HG03108 (cell line): Measurements from ENCODE around the gene ZNF827.

Source experiments
- ATAC-seq: cut with Tn5 transposase; IDR thresholded peaks from one replicate; pipeline ENCODE4 v1.9.1; 2021; ENCODE audit warnings: moderate library complexity; ENCODE audit not compliant: unreplicated experiment

The ZNF827 gene

DNA sequence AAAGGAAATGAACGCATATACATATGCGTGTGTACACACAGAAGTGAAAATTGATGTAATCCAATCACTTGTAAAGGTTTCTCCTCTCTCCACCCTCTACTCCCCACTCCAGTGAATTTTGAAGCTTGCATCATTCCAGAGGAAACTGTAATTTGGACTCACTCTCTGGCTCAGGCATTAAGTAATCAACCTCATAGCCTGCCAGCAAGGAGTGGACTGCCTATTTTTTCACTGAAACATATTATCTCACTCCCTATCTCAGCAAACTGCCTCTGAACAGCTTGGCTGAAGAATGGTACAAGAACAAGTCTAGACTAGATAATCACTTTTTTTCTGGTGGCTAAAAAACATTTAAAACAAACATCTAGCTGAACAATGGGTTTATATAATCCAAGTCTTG is 134.5 kb downstream of the ZNF827 start:
- no peak for ATAC-seq

DNA sequence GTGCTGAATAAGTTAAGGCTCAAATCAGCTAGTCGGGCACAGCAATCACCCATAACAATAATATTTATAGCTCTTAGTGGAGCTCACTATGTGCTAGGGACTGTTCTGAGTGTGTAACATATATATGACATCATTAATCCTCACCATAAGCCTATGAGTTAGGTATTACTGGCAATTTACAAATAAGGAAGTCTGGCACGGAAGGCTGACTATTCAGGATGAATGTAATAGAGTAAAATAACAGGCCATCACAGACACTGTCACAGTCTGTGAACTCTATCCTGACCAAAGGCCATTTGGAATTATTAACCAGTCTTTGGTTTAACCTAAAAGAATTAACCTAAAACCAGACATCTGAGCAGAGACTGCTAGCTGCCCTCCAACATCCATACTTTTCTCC is 139.4 kb downstream of the ZNF827 start:
- ATAC-seq, result no peak

DNA sequence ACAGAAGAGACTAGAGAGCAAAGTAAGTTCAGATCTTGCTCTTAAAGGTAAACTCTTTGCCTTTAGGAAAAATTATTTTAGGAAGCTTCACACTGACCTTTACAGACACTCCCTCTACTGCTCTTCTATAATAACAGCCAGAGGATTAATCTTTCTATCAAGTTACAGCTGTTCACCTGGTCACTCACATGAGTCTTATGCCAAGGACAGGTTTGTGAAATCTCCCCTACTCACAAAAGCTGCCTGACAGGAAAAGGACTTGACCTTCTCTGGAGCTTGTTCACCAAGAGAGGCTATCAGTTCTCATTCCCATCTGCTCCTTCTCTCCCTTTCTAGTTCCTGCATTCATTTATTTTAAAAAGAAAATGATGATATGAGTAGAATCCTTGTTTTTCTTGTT is 141.3 kb downstream of the ZNF827 start:
- no peak for ATAC-seq

DNA sequence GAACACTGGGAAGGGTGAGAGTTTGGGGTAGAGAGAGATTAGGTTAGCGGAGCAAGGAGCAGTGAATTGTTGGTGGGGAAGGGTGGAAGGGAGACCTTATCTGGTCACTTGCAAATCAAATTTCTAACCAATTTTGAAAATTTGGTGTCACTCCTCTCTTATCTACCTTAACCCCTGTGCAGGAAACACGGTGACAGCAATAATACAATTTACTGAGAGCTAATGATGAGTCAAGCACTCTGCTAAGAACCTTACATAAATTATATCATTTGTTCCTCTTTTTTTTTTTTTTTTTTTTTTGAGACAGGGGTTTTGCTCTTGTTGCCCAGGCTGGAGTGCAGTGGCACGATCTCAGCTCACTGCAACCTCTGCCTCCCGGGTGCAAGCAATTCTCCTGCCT is 142.3 kb downstream of the ZNF827 start:
- ATAC-seq, result no peak

DNA sequence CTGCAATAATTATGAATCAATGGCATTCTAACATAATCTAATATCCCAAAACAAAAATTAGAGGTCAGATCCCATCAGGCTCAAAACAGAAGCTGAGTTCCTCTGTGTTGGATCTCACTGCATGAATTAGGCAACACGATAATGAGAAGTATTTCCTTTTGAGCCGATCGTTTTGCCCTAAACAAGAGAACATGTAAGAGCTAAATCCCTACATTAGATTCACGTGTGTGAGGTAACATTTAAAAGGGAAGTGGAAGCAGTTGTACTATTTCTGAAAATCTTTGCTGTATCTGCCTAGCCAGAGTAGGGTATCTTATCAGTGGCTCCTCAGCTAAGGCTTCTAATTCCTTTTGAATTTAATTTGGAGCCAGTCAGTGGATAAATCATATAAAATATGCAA is 143.1 kb downstream of the ZNF827 start:
- no peak for ATAC-seq

DNA sequence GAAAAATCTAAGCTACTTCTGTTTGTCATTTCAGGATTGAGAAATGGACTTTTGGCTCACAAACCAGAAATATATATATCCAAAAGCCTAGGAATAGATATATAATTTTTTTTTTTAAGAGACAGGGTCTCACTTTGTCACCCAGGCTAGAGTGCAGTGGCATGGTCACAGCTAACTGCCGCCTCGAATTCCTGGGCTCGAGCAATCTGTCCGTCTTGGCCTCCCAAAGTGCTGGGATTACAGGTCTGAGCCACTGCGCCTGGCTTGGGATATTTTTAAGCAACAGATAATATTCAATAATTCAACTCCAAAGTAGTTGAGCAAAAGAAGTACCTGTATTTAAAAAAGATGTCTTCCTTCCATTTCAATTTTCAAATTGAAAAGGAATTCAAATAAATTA is 146.2 kb downstream of the ZNF827 start:
- ATAC-seq, result no peak

DNA sequence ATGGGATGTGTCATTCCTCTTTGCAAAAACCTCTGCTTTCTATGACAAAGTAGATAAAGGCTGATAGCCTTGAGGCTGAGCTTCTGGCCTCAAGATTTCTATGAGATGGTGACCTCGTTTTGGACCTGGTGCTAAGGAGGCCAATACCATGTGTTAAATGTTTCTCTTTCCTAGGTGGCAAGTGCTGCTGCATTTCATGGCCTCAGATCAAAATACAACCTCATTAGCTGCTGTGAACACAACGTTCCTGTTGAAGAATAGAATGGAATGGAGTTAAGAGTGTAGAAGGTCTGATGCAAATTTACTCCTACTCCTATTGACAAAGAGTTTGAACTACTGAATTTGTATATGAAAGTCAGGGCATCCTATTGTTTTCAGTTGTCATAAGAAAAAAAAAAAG is 146.6 kb downstream of the ZNF827 start:
- ATAC-seq, result no peak

DNA sequence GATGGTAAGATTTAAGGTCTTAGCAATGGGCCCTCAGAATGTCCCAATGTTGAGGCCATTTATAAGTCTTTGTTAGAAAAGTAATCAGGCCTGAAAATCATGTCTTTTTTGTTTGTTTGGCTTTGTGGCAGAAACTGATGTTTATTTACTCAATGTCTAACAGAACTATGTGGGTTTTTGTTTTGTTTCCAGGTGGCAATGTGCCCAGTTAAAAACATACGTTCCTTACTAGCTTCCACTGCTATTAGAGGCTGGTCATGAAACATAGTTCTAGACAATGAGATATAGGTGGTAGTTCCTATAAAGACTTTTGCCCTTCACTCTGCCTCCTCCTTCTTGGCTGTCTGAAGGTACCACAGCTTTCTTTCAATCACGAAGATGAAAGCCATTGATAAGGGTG is 149.9 kb downstream of the ZNF827 start:
- no peak for ATAC-seq

DNA sequence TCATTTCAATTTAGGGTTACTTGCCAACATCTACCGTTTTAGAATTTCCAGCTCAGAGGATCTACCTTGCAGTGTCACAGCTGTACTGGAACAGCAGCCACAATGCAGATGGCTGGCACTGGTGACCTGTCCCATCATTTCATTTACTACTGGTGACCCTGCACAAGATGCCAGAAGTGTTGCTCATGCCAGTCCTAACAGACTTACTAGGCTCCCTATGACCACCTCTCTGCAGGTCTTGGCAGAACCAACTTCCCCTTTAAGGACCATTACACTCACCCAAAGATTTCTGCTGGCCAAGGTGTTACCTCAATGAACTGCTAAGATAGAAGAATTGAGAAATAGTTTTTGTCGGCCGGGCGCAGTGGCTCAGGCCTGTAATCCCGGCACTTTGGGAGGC is 151.8 kb downstream of the ZNF827 start:
- ATAC-seq, result no peak

DNA sequence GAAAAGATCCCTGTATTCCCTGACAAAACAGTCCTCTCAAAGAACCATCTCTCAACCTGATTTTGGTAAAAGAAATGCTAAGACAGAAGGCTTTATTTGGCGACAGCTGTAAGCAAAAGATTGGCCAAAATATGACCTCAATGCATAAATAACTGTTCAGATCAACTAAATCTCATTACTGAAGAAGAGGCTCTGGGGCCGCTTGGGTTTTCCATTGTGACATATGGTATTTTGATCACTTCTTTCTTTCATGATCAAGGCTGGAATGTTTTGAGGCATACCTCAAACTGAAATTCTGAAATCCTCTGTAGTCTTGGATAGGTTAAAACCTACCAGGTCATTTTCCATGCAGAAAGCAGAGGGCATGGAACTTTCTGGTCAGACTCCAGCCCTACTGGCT is 152.4 kb downstream of the ZNF827 start:
- ATAC-seq, result no peak

DNA sequence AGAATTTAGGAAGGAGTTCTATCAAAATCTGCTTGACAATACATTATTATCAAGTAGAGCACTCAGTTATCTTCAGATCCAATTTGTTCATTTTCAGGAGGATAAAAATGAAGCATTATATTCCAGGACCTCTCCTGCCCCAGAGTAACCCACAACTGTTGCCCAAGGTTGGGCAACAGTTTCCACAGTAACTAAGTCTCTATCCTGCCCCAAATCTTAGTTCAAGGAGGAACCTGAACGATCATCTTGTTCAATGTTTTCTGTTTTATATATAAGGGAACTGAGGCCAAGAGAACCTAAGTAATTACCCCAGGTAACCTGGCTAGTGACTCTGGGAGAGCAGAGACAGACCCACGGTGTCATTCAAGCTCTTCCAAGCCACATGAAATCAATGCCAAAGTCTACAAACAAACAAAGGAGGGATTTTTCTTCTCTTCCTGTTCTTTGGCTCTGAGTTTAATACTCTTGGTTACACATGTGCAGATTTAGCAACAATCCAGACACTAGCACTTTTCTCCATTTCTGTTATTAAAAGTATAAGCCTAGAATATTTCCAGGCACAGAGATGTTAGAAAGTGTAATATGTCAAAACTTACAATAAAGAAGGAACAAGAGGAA is 153.1 kb downstream of the ZNF827 start:
- no peak for ATAC-seq

DNA sequence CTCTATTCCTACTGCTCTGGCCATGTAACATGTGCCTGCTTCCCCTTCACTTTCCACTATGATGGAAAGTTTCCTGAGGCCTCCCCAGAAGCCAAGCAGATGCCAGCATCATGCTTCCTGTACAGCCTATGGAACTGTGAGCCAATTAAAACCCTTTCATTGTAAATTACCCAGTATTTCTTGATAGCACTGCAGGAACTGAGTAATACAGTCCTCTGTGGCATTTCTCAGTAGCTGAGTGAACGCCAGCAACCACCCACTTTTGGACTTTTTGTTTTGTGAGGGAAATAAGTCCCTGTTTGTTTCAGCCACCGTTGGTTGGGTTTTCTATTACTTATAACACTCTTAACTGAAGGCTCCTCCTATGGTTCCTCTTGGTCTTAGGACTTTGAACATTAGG is 154.6 kb downstream of the ZNF827 start:
- ATAC-seq, result no peak

DNA sequence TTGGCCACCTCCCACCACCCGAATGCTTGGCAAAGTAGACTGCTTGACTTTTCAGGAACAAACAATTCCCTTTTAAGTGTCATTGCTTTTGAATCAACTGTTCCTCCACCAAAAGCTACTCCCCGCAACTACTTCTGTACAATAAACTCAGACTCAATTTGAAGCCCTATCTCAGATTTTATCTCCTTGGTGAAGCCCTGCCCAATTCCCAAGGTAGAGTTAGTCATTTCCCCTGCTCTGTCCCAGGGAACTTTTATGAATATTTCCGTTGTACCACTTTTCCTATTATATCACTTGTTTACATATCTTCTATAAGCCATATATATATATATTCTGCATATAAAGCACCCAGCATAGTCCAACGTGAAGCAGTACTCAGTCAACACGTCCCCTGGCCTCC is 155.9 kb downstream of the ZNF827 start:
- ATAC-seq, result no peak

DNA sequence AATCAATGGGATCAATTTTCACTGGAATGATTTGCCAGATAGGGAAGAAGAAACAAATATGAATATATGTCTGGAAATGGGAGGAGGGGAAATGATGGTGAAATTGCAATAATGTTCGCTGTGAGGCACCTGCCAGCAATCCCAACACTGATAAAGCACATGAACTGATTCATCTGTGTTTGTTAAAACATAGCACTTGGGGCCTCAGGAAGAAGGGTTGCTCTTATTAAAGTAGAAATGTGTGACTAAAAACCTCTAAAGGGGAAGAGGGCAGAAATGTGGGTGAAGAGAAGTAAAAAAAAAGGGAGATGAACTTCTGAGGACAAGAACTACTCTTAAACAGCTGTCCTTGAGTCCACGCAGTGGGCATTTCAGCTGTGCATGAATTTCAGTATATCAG is 157.3 kb downstream of the ZNF827 start:
- no peak for ATAC-seq

DNA sequence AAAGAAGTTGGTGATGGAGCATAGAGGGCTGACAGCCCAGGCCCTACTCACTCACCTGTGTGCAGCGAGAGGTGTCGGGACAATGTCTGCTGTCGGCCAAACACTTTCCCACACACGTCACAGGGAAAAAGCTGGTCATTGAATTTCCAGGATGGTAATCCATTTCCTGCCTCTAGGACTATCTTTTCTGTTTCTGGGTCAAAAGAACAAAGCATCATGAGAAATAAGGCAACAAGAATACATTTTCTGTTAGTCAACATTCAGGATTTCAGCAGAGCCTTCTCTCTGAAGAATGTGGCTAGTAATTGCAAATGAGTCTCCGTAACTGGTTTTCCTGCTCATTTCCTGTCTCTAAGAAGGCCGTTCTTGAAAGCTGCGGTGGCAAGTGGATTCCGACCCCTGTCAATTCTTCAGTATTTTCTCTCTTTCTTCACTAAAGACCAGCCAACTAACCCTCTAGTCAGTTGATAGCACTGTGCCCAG is 159.3 kb downstream of the ZNF827 start:
- ATAC-seq, result no peak

DNA sequence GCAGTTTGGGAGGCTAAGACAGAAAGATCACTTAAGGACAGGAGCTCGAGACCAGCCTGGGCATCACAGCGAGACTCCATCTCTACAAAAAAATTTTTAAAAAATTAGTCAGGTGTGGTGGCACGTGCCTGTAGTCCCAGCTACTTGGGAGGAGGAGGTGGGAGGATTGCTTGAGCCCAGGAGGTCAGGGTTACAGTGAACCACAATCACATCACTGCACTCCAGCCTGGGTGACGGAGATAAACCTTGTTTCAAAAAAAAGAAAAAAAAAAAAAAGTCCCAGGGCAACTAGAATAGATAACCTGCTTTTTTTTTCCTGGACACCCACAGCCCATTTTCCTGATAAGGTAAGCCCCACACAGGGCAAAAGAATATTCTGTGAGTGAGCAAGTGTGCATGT is 162.4 kb downstream of the ZNF827 start:
- no peak for ATAC-seq

DNA sequence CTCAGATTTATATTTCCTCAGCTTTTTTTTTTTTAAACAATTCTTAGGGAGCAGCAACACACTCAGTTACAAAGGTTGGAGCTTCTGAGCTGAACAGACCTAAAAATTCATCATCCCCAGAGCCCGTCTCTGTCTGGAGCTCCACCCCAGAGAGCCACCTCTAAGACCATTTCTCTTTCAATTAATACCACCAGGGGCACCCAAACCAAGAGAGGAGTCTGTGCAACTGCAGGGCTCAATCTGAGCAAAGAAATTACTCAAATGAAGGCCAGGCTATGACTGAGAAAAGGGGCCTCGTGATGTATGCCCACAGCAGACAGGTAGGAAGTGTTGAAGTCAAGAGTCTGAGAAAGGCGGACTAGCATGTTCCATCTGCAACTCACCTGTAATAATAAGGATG is 163.2 kb downstream of the ZNF827 start:
- no peak for ATAC-seq

DNA sequence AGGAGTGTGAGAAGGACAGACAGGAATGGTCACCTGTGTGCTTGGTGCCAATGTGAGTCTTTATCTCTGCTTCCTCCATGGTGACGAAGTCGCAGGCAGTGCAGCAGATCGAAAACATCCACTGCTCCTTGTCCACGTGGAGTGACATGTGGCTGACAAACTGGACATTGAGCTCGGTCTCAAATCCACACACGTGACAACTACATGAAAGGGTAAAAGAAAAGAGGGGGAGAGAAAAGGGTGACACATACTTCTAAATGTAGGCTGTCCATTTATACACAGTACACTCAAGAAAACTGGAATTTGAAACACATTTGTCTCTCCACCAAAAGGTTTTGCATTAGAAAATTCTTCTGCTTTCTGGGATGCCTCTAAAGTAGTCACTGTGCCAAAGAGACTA is 164.2 kb downstream of the ZNF827 start:
- ATAC-seq, result no peak

DNA sequence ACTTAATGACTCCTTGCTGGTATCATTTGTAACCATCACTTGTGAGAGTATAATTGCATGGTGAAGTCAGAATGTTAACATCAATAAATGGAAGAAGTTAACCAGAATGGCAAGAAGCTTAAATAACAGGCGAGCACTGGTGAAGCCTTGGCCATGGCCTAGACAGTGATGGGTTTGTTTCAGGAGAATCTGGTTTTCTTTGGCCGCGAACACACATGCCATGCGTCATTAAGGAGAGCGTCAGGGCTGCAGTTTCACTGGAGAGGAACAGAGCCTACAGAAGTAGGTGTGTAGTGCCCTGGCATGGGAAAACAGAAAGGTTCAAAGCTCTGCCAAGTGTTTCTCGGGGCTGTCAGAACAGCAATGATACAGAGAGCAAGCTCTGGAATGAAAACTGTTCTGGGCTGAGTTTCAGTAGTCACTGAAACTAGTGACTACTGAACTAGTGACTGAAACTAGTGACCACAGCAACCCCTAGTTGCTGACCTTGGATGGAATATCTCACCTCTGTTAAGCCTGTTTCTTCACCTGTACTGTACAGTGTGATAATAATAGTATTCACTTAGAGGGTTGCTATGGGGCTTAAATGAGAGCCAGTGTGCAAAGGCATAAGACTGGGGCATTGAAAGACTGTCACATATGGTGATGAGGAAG is 164.9 kb downstream of the ZNF827 start:
- peak; percentile 76 for ATAC-seq

DNA sequence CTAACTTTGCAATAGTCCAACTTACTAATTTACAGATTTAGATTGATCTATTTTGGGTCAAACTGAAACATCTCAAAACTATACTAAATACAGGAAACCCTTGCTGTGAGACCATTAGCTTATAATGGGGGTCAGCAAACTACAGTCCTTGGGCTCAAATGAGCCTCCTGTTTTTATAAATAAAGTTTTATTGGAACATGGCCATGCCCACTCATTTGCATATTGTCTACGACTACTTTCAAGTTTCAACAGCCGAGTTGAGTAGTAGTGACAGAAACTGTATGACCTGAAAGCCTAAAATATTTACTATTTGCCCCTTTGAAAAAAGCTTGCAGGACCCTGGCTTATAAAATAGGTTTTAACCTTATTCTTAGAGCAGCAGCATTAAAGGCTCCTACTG is 166.3 kb downstream of the ZNF827 start:
- no peak for ATAC-seq

DNA sequence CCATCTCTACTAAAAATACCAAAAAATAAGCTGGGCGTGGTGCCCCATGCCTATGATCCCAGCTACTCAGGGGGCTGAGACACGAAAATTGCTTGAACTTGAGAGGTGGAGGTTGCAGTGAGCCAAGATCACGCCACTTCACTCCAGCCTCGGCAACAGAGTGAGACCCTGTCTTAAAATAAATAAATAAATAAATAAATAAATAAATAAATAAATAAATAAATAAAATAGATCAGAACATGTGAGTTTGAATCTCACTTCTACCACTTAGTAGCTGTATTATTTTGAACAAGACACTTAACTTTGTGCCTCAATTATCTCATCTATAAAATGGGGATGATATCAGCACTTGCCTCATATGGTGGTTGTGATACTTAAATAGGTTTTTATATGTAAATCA is 168.5 kb downstream of the ZNF827 start:
- ATAC-seq, result no peak

DNA sequence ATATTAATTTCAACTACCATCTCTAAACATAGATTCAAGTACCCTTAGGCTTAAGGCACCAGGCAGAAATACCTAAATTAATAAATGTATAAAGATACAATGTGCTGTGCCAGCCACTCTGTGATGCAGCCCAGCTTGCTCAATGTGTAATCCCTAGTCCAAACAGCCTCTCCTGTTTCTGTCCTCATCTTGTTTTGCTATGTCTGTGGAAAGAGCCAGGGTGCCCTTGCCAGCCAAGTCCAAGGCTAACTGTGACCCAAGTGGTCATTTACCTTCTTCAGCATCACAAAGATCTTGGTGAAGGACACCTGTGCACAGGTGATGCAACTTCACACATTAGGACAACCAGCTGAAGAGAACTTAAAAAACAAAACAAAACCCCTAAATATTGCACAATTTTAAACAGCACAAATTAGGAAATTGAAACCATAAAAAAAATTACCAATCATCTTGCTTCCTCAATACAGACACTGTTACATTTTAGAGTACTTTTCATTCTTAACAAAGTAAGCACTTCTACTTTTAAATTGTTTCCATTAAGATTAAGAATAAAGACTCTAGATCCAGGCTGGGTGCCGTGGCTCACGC is 169.1 kb downstream of the ZNF827 start:
- ATAC-seq, result no peak

DNA sequence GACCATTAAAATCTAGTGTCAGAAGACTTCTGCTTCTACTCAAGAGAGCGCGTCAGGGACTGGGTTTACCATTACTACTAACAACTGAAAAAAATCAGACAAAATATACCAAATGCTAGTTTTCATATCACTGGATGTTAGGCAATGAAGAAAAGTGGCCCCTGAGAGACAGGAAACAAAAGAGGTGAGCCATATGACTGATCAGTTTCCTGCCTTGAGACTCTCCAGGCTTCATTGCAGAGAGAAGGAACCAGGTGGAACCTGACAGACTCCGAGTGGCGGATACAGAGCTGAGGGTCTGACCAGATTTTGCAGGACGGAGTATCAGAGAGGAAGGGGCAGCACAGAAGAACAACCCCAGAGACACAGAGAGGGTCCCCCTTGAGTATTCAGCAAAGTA is 172.3 kb downstream of the ZNF827 start:
- no peak for ATAC-seq
